ENCODE measurements around the gene GLP1R. TPM values are rescaled to one million over a fixed set of nuclear protein-coding genes. Genes with fewer than 3 reads are reported as not detected.

The GLP1R gene
- total and polyA plus RNA-seq, 2 of the 4 experiments (the other 2 are of a cell fraction), result not detected

DNA sequence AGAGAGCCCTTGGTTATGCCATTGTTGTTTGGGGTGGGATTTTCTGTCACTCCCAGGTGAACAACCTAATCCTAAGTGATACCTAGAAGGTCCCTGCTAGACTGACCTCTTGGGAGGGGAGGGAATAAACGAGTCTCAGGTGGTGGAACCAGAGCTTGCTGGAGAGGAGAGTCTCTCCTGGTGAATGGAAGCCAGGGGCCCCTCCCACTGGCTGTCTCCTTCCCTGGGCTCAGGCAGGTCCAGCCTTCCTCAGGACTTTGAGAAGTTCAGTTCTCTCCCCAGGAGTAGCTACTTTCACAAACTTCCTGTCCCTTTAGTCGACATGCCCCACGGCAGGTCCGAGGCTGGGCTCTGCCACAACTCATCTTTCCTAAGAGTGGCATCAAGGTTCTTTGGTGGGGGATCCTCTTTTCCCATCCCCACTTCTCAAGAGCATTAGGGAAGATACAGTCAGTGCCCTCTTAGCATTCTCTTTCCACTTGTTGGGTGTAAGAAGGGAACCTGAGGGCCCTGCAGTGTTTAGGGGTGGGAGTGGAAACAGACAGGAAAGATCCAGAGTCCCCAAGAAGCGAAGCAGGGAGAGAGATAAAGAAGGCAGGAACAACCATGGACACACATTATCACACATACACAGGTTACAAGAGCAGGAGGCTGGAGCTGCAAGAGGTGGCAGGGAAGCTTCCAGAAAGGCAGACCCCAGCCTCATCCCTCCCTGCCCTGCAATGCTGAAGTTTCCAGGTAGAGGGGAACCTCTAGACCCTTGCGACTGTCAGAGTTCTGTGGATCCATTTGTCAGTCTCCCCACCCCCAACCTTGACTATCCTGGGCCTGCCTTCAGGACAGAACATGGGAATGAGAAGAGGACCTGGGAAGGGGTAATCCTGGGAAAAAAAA lies 900 bp upstream of the GLP1R start:
- no peak overlapping the region for H3K4ac ChIP-seq (ENCODE audit: low read depth, low read length)
- no peak overlapping the region for H3K14ac ChIP-seq (replicated peaks; ENCODE audit: low read depth, low read length)
- no TSS peak for BruUV-seq (replicated peaks)
- H3K23ac ChIP-seq (ENCODE audit: low read depth, low read length), result no peak overlapping the region
- H3K56ac ChIP-seq (ENCODE audit: extremely low read depth, insufficient read depth, low read length), result no peak overlapping the region
- dilution Hi-C loops (cut with HindIII; ENCODE audit: low sequenced_read_pairs, unreplicated experiment) (no loop called here), in situ Hi-C loops (cut with MboI; ENCODE audit: low sequenced_read_pairs) (no loop called here), intact Hi-C loops (cut with micrococcal nuclease) (no loop called here)
- H2BK120ac ChIP-seq (ENCODE audit: low read depth, low read length), result no peak overlapping the region
- ATAC-seq (ENCODE audit: low read depth), result no peak
- H4K8ac ChIP-seq (ENCODE audit: low read depth in 2 of 2, low read length in 2 of 2), result no peak overlapping the region
- no peak overlapping the region for H2BK15ac ChIP-seq (ENCODE audit: low read depth, low read length)
- POLR2A ChIA-PET (ENCODE audit: unreplicated experiment), result no interaction called here
- H3K27ac ChIP-seq (ENCODE audit: insufficient read depth, low read length), result no peak overlapping the region
- no peaks in the 10 kb centered on the region for H3K36me3 ChIP-seq (ENCODE audit: control insufficient read depth, insufficient read depth, low read length)
- no peaks in the 10 kb centered on the region for H3K4me1 ChIP-seq (ENCODE audit: control insufficient read depth, insufficient read depth, low read length)
- H3K9me1 ChIP-seq (ENCODE audit: insufficient read depth, low read length), result no peaks in the 10 kb centered on the region
- no peak overlapping the region for H3K18ac ChIP-seq (ENCODE audit: low read depth, low read length)
- peaks cover 36% of the 10 kb centered on the region for H3K27me3 ChIP-seq (ENCODE audit: control insufficient read depth, insufficient read depth, low read length)
- no peaks in the 10 kb centered on the region for H3K79me1 ChIP-seq (ENCODE audit: low read depth in 1 of 2, low read length in 2 of 2)
- CTCF ChIA-PET, result no interaction called here
- H4K91ac ChIP-seq (ENCODE audit: insufficient read depth, low read depth, low read length), result no peak overlapping the region
- no peak overlapping the region for H3K9ac ChIP-seq (ENCODE audit: low read depth, low read length)
- H2BK5ac ChIP-seq (ENCODE audit: low read depth, low read length, poor library complexity, severe bottlenecking), result no peak overlapping the region
- no CpG with 5 or more reads among the region's 6 CpGs for WGBS, 2 experiments (ENCODE audit: extremely low coverage in 2 of 2, insufficient read length in 1 of 2)
- no peak overlapping the region for H3K4me2 ChIP-seq (ENCODE audit: low read depth, low read length)
- no peaks in the 10 kb centered on the region for H3K9me3 ChIP-seq (ENCODE audit: control insufficient read depth, insufficient read depth, low read length)
- H2BK20ac ChIP-seq (ENCODE audit: low read depth, low read length), result no peak overlapping the region
- H2AK9ac ChIP-seq (replicated peaks; ENCODE audit: low read depth, low read length, poor library complexity), result no peak overlapping the region
- no peak for DNase-seq
- H2AFZ ChIP-seq (replicated peaks; ENCODE audit: low read length, poor library complexity), result no peak overlapping the region
- no peaks in the 10 kb centered on the region for H4K20me1 ChIP-seq (ENCODE audit: insufficient read depth, low read length)
- no peak overlapping the region for H2AK5ac ChIP-seq (ENCODE audit: low read depth, low read length)
- H3K4me3 ChIP-seq (ENCODE audit: insufficient read depth, low read depth, low read length), result no peak overlapping the region
- H4K5ac ChIP-seq (ENCODE audit: low read depth, low read length), result no peak overlapping the region
- no peak for TF ChIP-seq SMC3 (IDR thresholded peaks at IDR 0.05; ENCODE audit: low read depth, low read length)
- no peak for TF ChIP-seq RFX5 (IDR thresholded peaks at IDR 0.05; ENCODE audit: low read depth, low read length)
- TF ChIP-seq POLR2A (IDR thresholded peaks at IDR 0.05; ENCODE audit: low read depth, low read length), result no peak
- TF ChIP-seq, protein P1, sequence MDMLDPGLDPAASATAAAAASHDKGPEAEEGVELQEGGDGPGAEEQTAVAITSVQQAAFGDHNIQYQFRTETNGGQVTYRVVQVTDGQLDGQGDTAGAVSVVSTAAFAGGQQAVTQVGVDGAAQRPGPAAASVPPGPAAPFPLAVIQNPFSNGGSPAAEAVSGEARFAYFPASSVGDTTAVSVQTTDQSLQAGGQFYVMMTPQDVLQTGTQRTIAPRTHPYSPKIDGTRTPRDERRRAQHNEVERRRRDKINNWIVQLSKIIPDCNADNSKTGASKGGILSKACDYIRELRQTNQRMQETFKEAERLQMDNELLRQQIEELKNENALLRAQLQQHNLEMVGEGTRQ (IDR thresholded peaks at IDR 0.05; ENCODE audit: low read depth, low read length), result no peak
- no peak for TF ChIP-seq MAZ (IDR thresholded peaks at IDR 0.05; ENCODE audit: borderline replicate concordance, low read depth, low read length)
- TF ChIP-seq BHLHE40 (IDR thresholded peaks at IDR 0.05; ENCODE audit: low read depth, low read length), result no peak
- TF ChIP-seq RAD21 (IDR thresholded peaks at IDR 0.05; ENCODE audit: low read length), result no peak
- TF ChIP-seq FOS (IDR thresholded peaks at IDR 0.05; ENCODE audit: low read depth, low read length), result no peak
- TF ChIP-seq MXI1 (IDR thresholded peaks at IDR 0.05; ENCODE audit: borderline replicate concordance, low read depth, low read length), result no peak
- no peak for TF ChIP-seq MAFK (IDR thresholded peaks at IDR 0.05; ENCODE audit: low read depth, low read length)
- TF ChIP-seq CHD1 (IDR thresholded peaks at IDR 0.05; ENCODE audit: low read depth, low read length), result no peak
- no peak for TF ChIP-seq NFE2L2 (IDR thresholded peaks at IDR 0.05; ENCODE audit: low read depth, low read length)
- TF ChIP-seq, protein P2, sequence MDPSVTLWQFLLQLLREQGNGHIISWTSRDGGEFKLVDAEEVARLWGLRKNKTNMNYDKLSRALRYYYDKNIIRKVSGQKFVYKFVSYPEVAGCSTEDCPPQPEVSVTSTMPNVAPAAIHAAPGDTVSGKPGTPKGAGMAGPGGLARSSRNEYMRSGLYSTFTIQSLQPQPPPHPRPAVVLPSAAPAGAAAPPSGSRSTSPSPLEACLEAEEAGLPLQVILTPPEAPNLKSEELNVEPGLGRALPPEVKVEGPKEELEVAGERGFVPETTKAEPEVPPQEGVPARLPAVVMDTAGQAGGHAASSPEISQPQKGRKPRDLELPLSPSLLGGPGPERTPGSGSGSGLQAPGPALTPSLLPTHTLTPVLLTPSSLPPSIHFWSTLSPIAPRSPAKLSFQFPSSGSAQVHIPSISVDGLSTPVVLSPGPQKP (IDR thresholded peaks at IDR 0.05; ENCODE audit: borderline replicate concordance, low read depth, low read length), result no peak
- TF ChIP-seq, protein P3, sequence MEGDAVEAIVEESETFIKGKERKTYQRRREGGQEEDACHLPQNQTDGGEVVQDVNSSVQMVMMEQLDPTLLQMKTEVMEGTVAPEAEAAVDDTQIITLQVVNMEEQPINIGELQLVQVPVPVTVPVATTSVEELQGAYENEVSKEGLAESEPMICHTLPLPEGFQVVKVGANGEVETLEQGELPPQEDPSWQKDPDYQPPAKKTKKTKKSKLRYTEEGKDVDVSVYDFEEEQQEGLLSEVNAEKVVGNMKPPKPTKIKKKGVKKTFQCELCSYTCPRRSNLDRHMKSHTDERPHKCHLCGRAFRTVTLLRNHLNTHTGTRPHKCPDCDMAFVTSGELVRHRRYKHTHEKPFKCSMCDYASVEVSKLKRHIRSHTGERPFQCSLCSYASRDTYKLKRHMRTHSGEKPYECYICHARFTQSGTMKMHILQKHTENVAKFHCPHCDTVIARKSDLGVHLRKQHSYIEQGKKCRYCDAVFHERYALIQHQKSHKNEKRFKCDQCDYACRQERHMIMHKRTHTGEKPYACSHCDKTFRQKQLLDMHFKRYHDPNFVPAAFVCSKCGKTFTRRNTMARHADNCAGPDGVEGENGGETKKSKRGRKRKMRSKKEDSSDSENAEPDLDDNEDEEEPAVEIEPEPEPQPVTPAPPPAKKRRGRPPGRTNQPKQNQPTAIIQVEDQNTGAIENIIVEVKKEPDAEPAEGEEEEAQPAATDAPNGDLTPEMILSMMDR (conservative IDR thresholded peaks at IDR 0.05; ENCODE audit: low read depth, low read length), result no peak
- no peak for TF ChIP-seq RCOR1 (IDR thresholded peaks at IDR 0.05; ENCODE audit: insufficient replicate concordance, low read length)
